HCT116 (cell line): ENCODE results near the gene GLCE. TPM values are rescaled to one million over a fixed set of nuclear protein-coding genes. Genes with fewer than 3 reads are reported as not detected.

Source experiments
- ATAC-seq: fragments of 200-7000 bp; cut with Tn5 transposase; 2 replicates; pipeline ENCODE4 v1.9.1; 2020; ENCODE audit warnings: mild to moderate bottlenecking, moderate library complexity
- Bru-seq: library from RNA; stranded (reverse); fragments of 400-500 nt; gene quantifications from one replicate; lab custom pipeline; 2021; lab: Mats Ljungman, UMichigan
- BruChase-seq, 2 experiments: library from RNA; stranded (reverse); fragments of 400-500 nt; gene quantifications; one replicate each; lab custom pipeline; 2021; lab: Mats Ljungman, UMichigan
- BruUV-seq: library from RNA; stranded (reverse); fragments of 400-500 nt; replicated peaks from 2 replicates; lab custom pipeline; 2021; lab: Mats Ljungman, UMichigan
- CTCF ChIA-PET: fragments of 300-600 bp; sonication (Branson Sonifier 250); formaldehyde crosslinking; loops from one replicate; lab custom pipeline; 2021; ENCODE audit warnings: antibody characterized with exemption; lab: Charles Lee
- POLR2A ChIA-PET: fragments of 300-600, 350-600 bp; sonication (Branson Sonifier 250); formaldehyde crosslinking; loops from one replicate; lab custom pipeline; 2021; ENCODE audit warnings: antibody characterized with exemption; lab: Charles Lee
- RAD21 ChIA-PET, 2 experiments: fragments of 300-600 bp; sonication (Branson Sonifier 250); formaldehyde crosslinking; loops; one replicate each; lab custom pipeline; 2023; ENCODE audit warnings: low total read pairs in 2 of 2; ENCODE audit not compliant: uncharacterized antibody in 2 of 2, unreplicated experiment in 2 of 2, low non-redundant PET in 1 of 2; lab: Charles Lee
- DNase-seq: peaks from one replicate; pipeline ENCODE4 v3.0.0-alpha.2; 2010; ENCODE audit warnings: low read depth, low spot score
- H2AFZ ChIP-seq: fragments of 200-600 bp; shearing (Covaris generic), sonication (generic); 2 replicates; pipeline ENCODE4 v1.6.1; 2017; ENCODE audit warnings: low read depth, mixed run types, mixed read lengths, antibody characterized with exemption, low read length; ENCODE audit not compliant: poor library complexity, severe bottlenecking
- H3K27ac ChIP-seq: 2 replicates; pipeline ENCODE4 v1.5.1; 2012; ENCODE audit warnings: low read depth, low read length
- H3K27me3 ChIP-seq: fragments of 200-600 bp; sonication (generic); 2 replicates; pipeline ENCODE4 v1.6.1; 2016; ENCODE audit warnings: mixed run types, low read length, mixed read lengths; ENCODE audit not compliant: insufficient read depth
- H3K36me3 ChIP-seq, 2 experiments: fragments of 200-500 bp in 1 of 2; fragments of 200-600 bp in 1 of 2; sonication (Bioruptor generic) in 1 of 2; sonication (generic) in 1 of 2; 2 replicates each; pipeline versions ENCODE4 v1.5.1 to v1.6.1; 2014 to 2016; ENCODE audit warnings: low read length in 2 of 2, inconsistent platforms in 1 of 2, mixed read lengths in 1 of 2, mixed run types in 1 of 2; ENCODE audit not compliant: insufficient read depth in 2 of 2, control insufficient read depth in 1 of 2
- H3K4me1 ChIP-seq, 2 experiments: fragments of 200-600 bp in 1 of 2; sonication (generic) in 1 of 2; 2 replicates each; pipeline versions ENCODE4 v1.5.1 to v1.6.1; 2012 to 2017; ENCODE audit warnings: low read length in 2 of 2, inconsistent platforms in 1 of 2, mild to moderate bottlenecking in 1 of 2, mixed read lengths in 1 of 2, mixed run types in 1 of 2, moderate library complexity in 1 of 2; ENCODE audit not compliant: insufficient read depth in 2 of 2, control insufficient read depth in 1 of 2
- H3K4me2 ChIP-seq: fragments of 200-600 bp; sonication (generic); 2 replicates; pipeline ENCODE4 v1.6.1; 2017; ENCODE audit warnings: mixed run types, low read length, mixed read lengths
- H3K4me3 ChIP-seq, 2 experiments: fragments of 200-600 bp in 1 of 2; sonication (generic) in 1 of 2; replicated peaks in 1 of 2; 2 replicates each; pipeline ENCODE4 v1.5.1; 2011 to 2016; ENCODE audit warnings: low read length in 2 of 2, control low read depth in 1 of 2, low read depth in 1 of 2, mild to moderate bottlenecking in 1 of 2, mixed read lengths in 1 of 2, mixed run types in 1 of 2
- H3K79me2 ChIP-seq: fragments of 200-600 bp; sonication (generic); 2 replicates; pipeline ENCODE4 v1.6.1; 2017; ENCODE audit warnings: mild to moderate bottlenecking, mixed run types, low read length, moderate library complexity, mixed read lengths; ENCODE audit not compliant: insufficient read depth
- H3K9ac ChIP-seq: fragments of 200-600 bp; sonication (generic); 2 replicates; pipeline ENCODE4 v1.6.1; 2016; ENCODE audit warnings: low read length, mixed read lengths
- H3K9me2 ChIP-seq: fragments of 200-600 bp; sonication (generic), shearing (Covaris generic); 2 replicates; pipeline ENCODE4 v1.6.1; 2017; ENCODE audit warnings: mixed run types, mild to moderate bottlenecking, moderate library complexity; ENCODE audit not compliant: insufficient read depth
- H3K9me3 ChIP-seq, 2 experiments: fragments of 200-500 bp in 1 of 2; fragments of 200-600 bp in 1 of 2; sonication (Bioruptor generic) in 1 of 2; sonication (generic) in 1 of 2; 2 replicates each; pipeline ENCODE4 v1.6.1; 2014 to 2017; ENCODE audit warnings: low read length in 2 of 2, mixed read lengths in 2 of 2, inconsistent platforms in 1 of 2, low read depth in 1 of 2, mild to moderate bottlenecking in 1 of 2, mixed run types in 1 of 2, moderate library complexity in 1 of 2; ENCODE audit not compliant: control insufficient read depth in 1 of 2, insufficient read depth in 1 of 2
- H4K20me1 ChIP-seq: fragments of 200-600 bp; sonication (generic), shearing (Covaris generic); 2 replicates; pipeline ENCODE4 v1.6.1; 2017; ENCODE audit warnings: mixed run types, mild to moderate bottlenecking, moderate library complexity; ENCODE audit not compliant: insufficient read depth
- CBX3 ChIP-seq: IDR thresholded peaks from 2 replicates; pipeline ENCODE4 v1.6.1; 2012; ENCODE audit warnings: low read depth
- ELF1 ChIP-seq: IDR thresholded peaks from 2 replicates; pipeline ENCODE4 v1.6.1; 2012; ENCODE audit warnings: low read depth, borderline replicate concordance
- FOSL1 ChIP-seq: IDR thresholded peaks from 2 replicates; pipeline ENCODE4 v1.6.1; 2012; ENCODE audit warnings: low read depth
- MAX ChIP-seq: IDR thresholded peaks from 2 replicates; pipeline ENCODE4 v1.6.1; 2012
- POLR2A ChIP-seq: IDR thresholded peaks from 2 replicates; pipeline ENCODE4 v1.7.0; 2011; ENCODE audit warnings: borderline replicate concordance; ENCODE audit not compliant: insufficient read depth, insufficient read length; ENCODE audit errors: extremely low read depth
- POLR2AphosphoS5 ChIP-seq: IDR thresholded peaks from 2 replicates; pipeline ENCODE4 v1.6.1; 2011; ENCODE audit warnings: mild to moderate bottlenecking, low read depth, low read length, moderate library complexity
- SIN3A ChIP-seq: IDR thresholded peaks from 2 replicates; pipeline ENCODE4 v1.6.1; 2012; ENCODE audit warnings: low read depth
- SP1 ChIP-seq: IDR thresholded peaks from 2 replicates; pipeline ENCODE4 v1.6.1; 2012; ENCODE audit warnings: low read depth
- TCF7L2 ChIP-seq: IDR thresholded peaks from 2 replicates; pipeline ENCODE4 v1.7.0; 2011; ENCODE audit warnings: borderline replicate concordance, inconsistent platforms; ENCODE audit not compliant: insufficient read depth, insufficient read length; ENCODE audit errors: extremely low read depth
- YY1 ChIP-seq: IDR thresholded peaks from 2 replicates; pipeline ENCODE4 v1.6.1; 2011; ENCODE audit warnings: low read length, low read depth, moderate library complexity, mild to moderate bottlenecking; ENCODE audit not compliant: insufficient replicate concordance; ENCODE audit errors: extremely low read depth
- intact Hi-C: fragments of 100-400 bp; cut with micrococcal nuclease; formaldehyde crosslinking; loops from 2 replicates; pipeline ENCODE4 v1.10.0; 2022
- long read RNA-seq: library from polyadenylated mRNA; unstranded; transcript quantifications from one replicate; pipeline ENCODE4 v2.0.0, GENCODE V29; 2021; ENCODE audit not compliant: unreplicated experiment
- polyA plus RNA-seq: library from polyadenylated mRNA; unstranded; fragments of >200 nt; gene quantifications from 2 replicates; pipeline ENCODE4 v1.2.1, GENCODE V29; 2012; ENCODE audit warnings: missing spikeins
- total RNA-seq: library from RNA; stranded (reverse); gene quantifications from one replicate; pipeline ENCODE4 v1.2.1, GENCODE V29; 2021; ENCODE audit not compliant: unreplicated experiment
- TF ChIP-seq, protein P1 (sequence below): IDR thresholded peaks from 2 replicates; pipeline ENCODE4 v1.6.1; 2011; ENCODE audit warnings: mild to moderate bottlenecking, low read length, moderate library complexity; ENCODE audit not compliant: insufficient replicate concordance; ENCODE audit errors: extremely low read depth

The GLCE gene
- total RNA-seq (22.2 TPM), Bru-seq, nascent RNA (percentile 67 among the genes with signal in this experiment), BruChase-seq, experiment 1, labeled RNA remaining after a 6-hour chase (percentile 72 among the genes with signal in this experiment), BruChase-seq, experiment 2, labeled RNA remaining after a 2-hour chase (percentile 69 among the genes with signal in this experiment)
- polyA plus RNA-seq, result 11.0 and 13.0 TPM in 2 replicates
- long read RNA-seq, full-length matches to known transcripts, result 34 of 56 reads
- long read RNA-seq, partial matches to known transcripts, result 1 of 56 reads
- long read RNA-seq, other reads (novel, unspliced or antisense), result 21 of 56 reads

DNA sequence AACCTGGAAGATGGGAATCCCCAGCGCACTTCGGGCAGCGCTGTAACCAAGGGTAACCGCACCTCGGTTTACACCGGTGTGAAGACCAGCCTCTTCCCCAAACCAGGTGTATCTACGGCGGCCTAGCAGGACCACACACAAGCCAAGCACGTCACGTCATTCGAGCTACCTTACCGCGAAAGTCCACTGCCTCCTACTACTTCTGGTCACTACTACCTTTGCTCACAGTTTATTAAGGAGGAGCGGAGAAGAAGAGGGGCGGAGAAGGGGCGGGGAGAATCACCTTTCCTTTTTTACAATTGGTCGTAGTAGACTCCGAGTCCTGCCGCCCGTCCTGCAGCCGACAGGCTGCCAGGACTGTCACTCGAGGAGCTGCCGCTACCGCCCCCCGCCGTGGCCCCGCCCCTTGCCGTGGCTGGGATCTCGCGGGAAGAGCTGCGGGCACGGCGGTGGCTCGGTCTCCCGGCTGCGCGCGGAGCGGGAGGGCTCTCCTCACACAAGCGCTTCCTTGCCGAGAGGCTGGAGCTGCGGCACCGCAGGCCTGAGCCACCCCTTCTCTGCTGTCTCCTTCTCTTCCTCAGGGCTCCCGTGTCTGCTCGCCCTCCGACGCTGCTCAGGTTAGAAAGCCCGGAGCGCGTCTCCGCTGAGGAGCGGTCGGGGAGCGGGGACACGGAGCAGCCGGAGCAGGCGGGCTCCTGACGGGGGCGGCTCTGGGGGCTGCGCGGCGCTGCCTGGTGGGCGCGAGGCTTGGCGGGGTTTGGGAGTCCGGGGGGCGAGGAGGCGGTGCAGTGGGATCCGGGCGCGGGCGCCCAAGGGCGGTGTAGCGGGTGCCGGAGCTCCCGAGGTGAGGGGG, at the start of gene GLCE:
Gene GLCE (plus strand): TSS at position 495 of the 853 bp plus-strand sequence. CDS start 95,172 bp downstream, outside the sequence.
- no peaks in the 10 kb centered on the region for H3K9me3 ChIP-seq
- POLR2A ChIA-PET, result interaction anchor here (0.7 to 2.1 kb wide), 13 partner anchors 8 to 83 kb away, joined by 3 to 9 read pairs (median 4); no protein-coding TSS in a partner anchor
- H3K27ac ChIP-seq, result peak within 1 kb of the TSS; percentile 73
- RAD21 ChIA-PET, result interaction anchor here in 1 of 2 experiments (0.7 kb wide), 1 partner anchor 101 kb away, joined by 3 read pairs; no protein-coding TSS in a partner anchor
- H3K79me2 ChIP-seq, result peaks cover 35% of the 10 kb centered on the region
- H3K9me2 ChIP-seq, result no peaks in the 10 kb centered on the region
- H3K9ac ChIP-seq, result peak within 1 kb of the TSS; percentile 88
- peaks cover 3 to 16% of the 10 kb centered on the region in 2 experiments; a peak in 3 of 4 replicates for H3K4me1 ChIP-seq
- no peaks in the 10 kb centered on the region for H3K27me3 ChIP-seq
- ATAC-seq (peak; percentile 93), DNase-seq (peak; percentile 96)
- H2AFZ ChIP-seq, result peak within 1 kb of the TSS; percentile 68
- CTCF ChIA-PET, result interaction anchor here (1.2 to 1.5 kb wide), 2 partner anchors 101 to 105 kb away, joined by 4 to 6 read pairs; no protein-coding TSS in a partner anchor
- no peaks in the 10 kb centered on the region for H3K36me3 ChIP-seq
- H3K4me2 ChIP-seq, result peak within 1 kb of the TSS; percentile 90
- intact Hi-C loops, result loop anchor here (5.0 kb wide), 1 partner anchor 232 kb away; no protein-coding TSS in a partner anchor
- H4K20me1 ChIP-seq, result no peaks in the 10 kb centered on the region
- peak within 1 kb of the TSS; percentile 53 to 83 for H3K4me3 ChIP-seq
- BruUV-seq, result no TSS peak
- TF ChIP-seq SP1 (peak; percentile 88), POLR2A (peak; percentile 92), TCF7L2 (no peak), CBX3 (no peak; the same call in 1 of the 2 replicates), YY1 (peak; percentile 3), ELF1 (no peak), POLR2AphosphoS5 (peak; percentile 94), FOSL1 (no peak), SIN3A (peak; percentile 88), MAX (peak; percentile 46; the same call in 1 of the 2 replicates)
- TF ChIP-seq, protein P1, sequence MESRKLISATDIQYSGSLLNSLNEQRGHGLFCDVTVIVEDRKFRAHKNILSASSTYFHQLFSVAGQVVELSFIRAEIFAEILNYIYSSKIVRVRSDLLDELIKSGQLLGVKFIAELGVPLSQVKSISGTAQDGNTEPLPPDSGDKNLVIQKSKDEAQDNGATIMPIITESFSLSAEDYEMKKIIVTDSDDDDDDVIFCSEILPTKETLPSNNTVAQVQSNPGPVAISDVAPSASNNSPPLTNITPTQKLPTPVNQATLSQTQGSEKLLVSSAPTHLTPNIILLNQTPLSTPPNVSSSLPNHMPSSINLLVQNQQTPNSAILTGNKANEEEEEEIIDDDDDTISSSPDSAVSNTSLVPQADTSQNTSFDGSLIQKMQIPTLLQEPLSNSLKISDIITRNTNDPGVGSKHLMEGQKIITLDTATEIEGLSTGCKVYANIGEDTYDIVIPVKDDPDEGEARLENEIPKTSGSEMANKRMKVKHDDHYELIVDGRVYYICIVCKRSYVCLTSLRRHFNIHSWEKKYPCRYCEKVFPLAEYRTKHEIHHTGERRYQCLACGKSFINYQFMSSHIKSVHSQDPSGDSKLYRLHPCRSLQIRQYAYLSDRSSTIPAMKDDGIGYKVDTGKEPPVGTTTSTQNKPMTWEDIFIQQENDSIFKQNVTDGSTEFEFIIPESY, result peak; percentile 94
